ENCODE results near the gene DPP6. TPM values are rescaled to one million over a fixed set of nuclear protein-coding genes. Genes with fewer than 3 reads are reported as not detected.

The DPP6 gene
- total RNA-seq, 1 experiment from 2014 or later: not detected

DNA sequence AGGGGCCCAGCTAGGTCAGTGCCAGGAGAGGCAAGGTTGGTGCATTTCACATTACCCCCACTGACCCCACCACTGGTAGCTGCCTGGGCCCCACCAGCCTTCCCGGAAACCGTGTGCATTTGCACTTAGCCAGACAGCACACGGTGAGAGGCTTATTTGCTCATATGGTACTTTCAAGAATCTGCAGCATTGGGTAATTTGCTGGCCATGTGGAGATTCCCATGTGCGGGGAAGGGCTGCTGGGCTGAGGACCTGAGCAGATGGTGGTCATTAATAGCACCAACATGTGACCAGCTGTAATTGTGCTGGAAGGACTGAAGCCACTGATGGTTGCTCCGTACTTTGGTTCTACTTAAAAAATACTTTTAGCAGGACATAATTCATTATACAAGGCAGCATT lies 323.8 kb downstream of the DPP6 start:
- Histone ChIP-seq H3K79me2 (ENCODE audit: low read length) (no peaks in the 10 kb centered on the region), H3K4me2 (ENCODE audit: low read length) (no peak overlapping the region), H3K27me3 (ENCODE audit: low read length) (no peaks in the 10 kb centered on the region), H3K9me3 (ENCODE audit: low read length) (no peaks in the 10 kb centered on the region), H3F3A (ENCODE audit: low read length, unreplicated experiment) (no peaks in the 10 kb centered on the region), H3K4me3 (ENCODE audit: low read length) (no peak overlapping the region), H3K9me2 (replicated peaks; ENCODE audit: low read length) (no peaks in the 10 kb centered on the region), H4K20me1 (ENCODE audit: low read length) (no peaks in the 10 kb centered on the region), H3K9ac (ENCODE audit: low read length) (no peak overlapping the region), H3K27ac (ENCODE audit: low read length) (no peak overlapping the region), H2AFZ (ENCODE audit: low read length) (no peak overlapping the region), H3K36me3 (ENCODE audit: low read depth, low read length) (no peaks in the 10 kb centered on the region), H3K4me1 (ENCODE audit: insufficient read depth, low read length) (no peaks in the 10 kb centered on the region)
- TF ChIP-seq, protein P1, sequence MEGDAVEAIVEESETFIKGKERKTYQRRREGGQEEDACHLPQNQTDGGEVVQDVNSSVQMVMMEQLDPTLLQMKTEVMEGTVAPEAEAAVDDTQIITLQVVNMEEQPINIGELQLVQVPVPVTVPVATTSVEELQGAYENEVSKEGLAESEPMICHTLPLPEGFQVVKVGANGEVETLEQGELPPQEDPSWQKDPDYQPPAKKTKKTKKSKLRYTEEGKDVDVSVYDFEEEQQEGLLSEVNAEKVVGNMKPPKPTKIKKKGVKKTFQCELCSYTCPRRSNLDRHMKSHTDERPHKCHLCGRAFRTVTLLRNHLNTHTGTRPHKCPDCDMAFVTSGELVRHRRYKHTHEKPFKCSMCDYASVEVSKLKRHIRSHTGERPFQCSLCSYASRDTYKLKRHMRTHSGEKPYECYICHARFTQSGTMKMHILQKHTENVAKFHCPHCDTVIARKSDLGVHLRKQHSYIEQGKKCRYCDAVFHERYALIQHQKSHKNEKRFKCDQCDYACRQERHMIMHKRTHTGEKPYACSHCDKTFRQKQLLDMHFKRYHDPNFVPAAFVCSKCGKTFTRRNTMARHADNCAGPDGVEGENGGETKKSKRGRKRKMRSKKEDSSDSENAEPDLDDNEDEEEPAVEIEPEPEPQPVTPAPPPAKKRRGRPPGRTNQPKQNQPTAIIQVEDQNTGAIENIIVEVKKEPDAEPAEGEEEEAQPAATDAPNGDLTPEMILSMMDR (conservative IDR thresholded peaks at IDR 0.05; ENCODE audit: low read depth, low read length): no peak
- TF ChIP-seq EZH2 (IDR thresholded peaks at IDR 0.05; ENCODE audit: low read length, unreplicated experiment) (no peak), EZH2phosphoT487 (IDR thresholded peaks at IDR 0.05; ENCODE audit: borderline replicate concordance, low read length) (no peak)
- ATAC-seq: no peak
- intact Hi-C loops (cut with micrococcal nuclease): no loop called here
- no TSS peak for BruUV-seq (replicated peaks)
- no peak for DNase-seq
- ChIA-PET CTCF (no interaction called here), POLR2A (ENCODE audit: unreplicated experiment) (no interaction called here)

DNA sequence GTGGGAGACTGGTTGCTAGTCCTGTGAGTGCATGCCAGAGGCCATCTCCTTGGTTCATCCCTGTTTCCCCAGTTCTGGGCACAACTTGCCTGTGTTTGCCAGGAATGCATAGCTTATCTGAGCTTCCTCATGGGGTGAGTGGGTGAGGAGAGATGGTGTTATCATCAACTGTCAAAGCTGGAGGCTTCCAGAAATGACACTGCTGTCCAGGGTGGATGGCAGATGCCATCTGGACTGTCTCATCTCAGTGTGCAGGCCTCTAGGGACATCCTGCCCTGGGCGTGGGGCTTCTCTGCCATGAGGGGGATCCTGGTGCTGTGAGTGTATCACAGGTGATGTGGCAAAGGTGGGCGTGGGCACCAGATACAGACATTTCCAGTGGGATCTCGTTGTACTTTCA lies 328.6 kb downstream of the DPP6 start:
- H3K9me2 ChIP-seq (replicated peaks; ENCODE audit: low read length): no peaks in the 10 kb centered on the region
- H3K4me2 ChIP-seq (ENCODE audit: low read length): no peak overlapping the region
- no peak overlapping the region for H3K27ac ChIP-seq (ENCODE audit: low read length)
- TF ChIP-seq EZH2 (IDR thresholded peaks at IDR 0.05; ENCODE audit: low read length, unreplicated experiment) (no peak), EZH2phosphoT487 (IDR thresholded peaks at IDR 0.05; ENCODE audit: borderline replicate concordance, low read length) (no peak)
- TF ChIP-seq, protein P1 (conservative IDR thresholded peaks at IDR 0.05; ENCODE audit: low read depth, low read length): no peak
- ChIA-PET POLR2A (ENCODE audit: unreplicated experiment) (no interaction called here), CTCF (no interaction called here)
- H3F3A ChIP-seq (ENCODE audit: low read length, unreplicated experiment): no peaks in the 10 kb centered on the region
- no peak overlapping the region for H2AFZ ChIP-seq (ENCODE audit: low read length)
- intact Hi-C loops (cut with micrococcal nuclease): no loop called here
- no peaks in the 10 kb centered on the region for H3K4me1 ChIP-seq (ENCODE audit: insufficient read depth, low read length)
- no peaks in the 10 kb centered on the region for H4K20me1 ChIP-seq (ENCODE audit: low read length)
- H3K4me3 ChIP-seq (ENCODE audit: low read length): no peak overlapping the region
- DNase-seq (no peak), ATAC-seq (no peak)
- no peaks in the 10 kb centered on the region for H3K36me3 ChIP-seq (ENCODE audit: low read depth, low read length)
- BruUV-seq (replicated peaks): no TSS peak
- H3K9ac ChIP-seq (ENCODE audit: low read length): no peak overlapping the region
- no peaks in the 10 kb centered on the region for H3K79me2 ChIP-seq (ENCODE audit: low read length)
- H3K27me3 ChIP-seq (ENCODE audit: low read length): no peaks in the 10 kb centered on the region
- H3K9me3 ChIP-seq (ENCODE audit: low read length): no peaks in the 10 kb centered on the region

- Histone ChIP-seq H4K20me1 (ENCODE audit: low read length) (no peaks in the 10 kb centered on the region), H3K9ac (ENCODE audit: low read length) (no peak overlapping the region), H3K79me2 (ENCODE audit: low read length) (no peaks in the 10 kb centered on the region), H3K4me2 (ENCODE audit: low read length) (no peak overlapping the region), H3K27ac (ENCODE audit: low read length) (no peak overlapping the region), H3K4me1 (ENCODE audit: insufficient read depth, low read length) (no peaks in the 10 kb centered on the region), H3K4me3 (ENCODE audit: low read length) (no peak overlapping the region), H3K9me2 (replicated peaks; ENCODE audit: low read length) (no peaks in the 10 kb centered on the region), H3K27me3 (ENCODE audit: low read length) (no peaks in the 10 kb centered on the region), H3F3A (ENCODE audit: low read length, unreplicated experiment) (no peaks in the 10 kb centered on the region), H2AFZ (ENCODE audit: low read length) (no peak overlapping the region), H3K36me3 (ENCODE audit: low read depth, low read length) (no peaks in the 10 kb centered on the region), H3K9me3 (ENCODE audit: low read length) (no peaks in the 10 kb centered on the region)
- CTCF ChIA-PET: no interaction called here
- TF ChIP-seq, protein P1 (conservative IDR thresholded peaks at IDR 0.05; ENCODE audit: low read depth, low read length): no peak
- TF ChIP-seq EZH2 (IDR thresholded peaks at IDR 0.05; ENCODE audit: low read length, unreplicated experiment) (no peak), EZH2phosphoT487 (IDR thresholded peaks at IDR 0.05; ENCODE audit: borderline replicate concordance, low read length) (no peak)
- DNase-seq (no peak), ATAC-seq (no peak)
- intact Hi-C loops (cut with micrococcal nuclease): no loop called here
- no TSS peak for BruUV-seq (replicated peaks)
- POLR2A ChIA-PET (ENCODE audit: unreplicated experiment): no interaction called here
These were observed 330.8 kb downstream of the DPP6 start for GRCh38 chr7:154383045-154383444.
